ENCODE results near the gene OR4D2. TPM values are rescaled to one million over a fixed set of nuclear protein-coding genes. Genes with fewer than 3 reads are reported as not detected.

The OR4D2 gene
- total RNA-seq, 1 donor from 2014 or later: not detected

DNA sequence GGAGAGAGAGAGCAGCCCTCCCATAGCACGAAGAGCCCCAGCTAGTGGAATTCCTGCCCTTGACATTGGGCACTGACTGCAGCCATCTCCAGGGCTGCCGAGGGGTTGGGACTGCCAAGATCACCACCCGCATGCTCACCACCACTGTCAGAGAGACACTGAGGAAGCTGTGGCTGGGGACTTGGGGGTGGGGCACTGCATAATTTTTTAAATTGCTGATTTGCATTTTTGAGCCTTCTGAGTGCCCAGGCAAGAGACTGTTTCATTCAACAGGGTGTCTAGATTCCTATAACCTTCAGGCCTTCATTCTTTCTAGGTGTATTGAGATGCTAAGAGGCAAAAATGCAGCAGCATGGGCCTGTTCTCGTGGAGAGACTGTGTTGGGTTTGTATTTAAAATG lies 16.7 kb downstream of the OR4D2 start:
- Mint-ChIP-seq H3K4me3 (ENCODE audit: unreplicated experiment) (no peak overlapping the region), H3K4me1 (ENCODE audit: low read depth, unreplicated experiment) (no peaks in the 10 kb centered on the region), H3K36me3 (ENCODE audit: low read depth, unreplicated experiment) (no peaks in the 10 kb centered on the region), H3K9me3 (ENCODE audit: unreplicated experiment) (no peaks in the 10 kb centered on the region), H3K27me3 (ENCODE audit: low read depth, unreplicated experiment) (peaks cover 43% of the 10 kb centered on the region), H3K27ac (ENCODE audit: unreplicated experiment) (no peak overlapping the region)
- no peaks in the 10 kb centered on the region for H3K79me2 ChIP-seq (ENCODE audit: insufficient read depth, low read length)
- FAIRE-seq (no peak), DNase-seq (ENCODE audit: low read depth) (no peak)
- H3K4me3 ChIP-seq (ENCODE audit: insufficient read depth, low read depth, low read length): no peak overlapping the region
- H4K20me1 ChIP-seq (ENCODE audit: insufficient read depth, low read length): no peaks in the 10 kb centered on the region
- no peak overlapping the region for H3K9ac ChIP-seq (ENCODE audit: low read length)
- TF ChIP-seq EZH2 (IDR thresholded peaks at IDR 0.05; ENCODE audit: insufficient read depth, low read length) (no peak), CTCF (IDR thresholded peaks at IDR 0.05; ENCODE audit: insufficient read depth, low read depth, low read length) (no peak)
- H3K36me3 ChIP-seq (ENCODE audit: insufficient read depth, low read length): no peaks in the 10 kb centered on the region
- no peak overlapping the region for H2AFZ ChIP-seq (ENCODE audit: low read depth, low read length)
- no peaks in the 10 kb centered on the region for H3K9me3 ChIP-seq (ENCODE audit: insufficient read depth, low read depth, low read length)
- peaks cover 5% of the 10 kb centered on the region for H3K27me3 ChIP-seq (ENCODE audit: insufficient read depth, low read length)
- no peak overlapping the region for H3K4me2 ChIP-seq (ENCODE audit: low read length)
- no peak overlapping the region for H3K27ac ChIP-seq (ENCODE audit: low read depth, low read length)
- H3K4me1 ChIP-seq (ENCODE audit: insufficient read depth, low read length): peaks cover 7% of the 10 kb centered on the region

GRCh38 chr17:58184308-58184985 lies 17.7 kb downstream of the OR4D2 start:
- Histone ChIP-seq H3K4me2 (ENCODE audit: low read length) (no peak overlapping the region), H3K27ac (ENCODE audit: low read depth, low read length) (no peak overlapping the region), H3K9ac (ENCODE audit: low read length) (no peak overlapping the region), H3K4me3 (ENCODE audit: insufficient read depth, low read depth, low read length) (no peak overlapping the region), H3K27me3 (ENCODE audit: insufficient read depth, low read length) (peaks cover 5% of the 10 kb centered on the region), H3K9me3 (ENCODE audit: insufficient read depth, low read depth, low read length) (no peaks in the 10 kb centered on the region), H4K20me1 (ENCODE audit: insufficient read depth, low read length) (no peaks in the 10 kb centered on the region), H3K79me2 (ENCODE audit: insufficient read depth, low read length) (no peaks in the 10 kb centered on the region), H2AFZ (ENCODE audit: low read depth, low read length) (no peak overlapping the region), H3K36me3 (ENCODE audit: insufficient read depth, low read length) (no peaks in the 10 kb centered on the region), H3K4me1 (ENCODE audit: insufficient read depth, low read length) (peaks cover 8% of the 10 kb centered on the region)
- no peak overlapping the region for H3K27ac Mint-ChIP-seq (ENCODE audit: unreplicated experiment)
- TF ChIP-seq CTCF (IDR thresholded peaks at IDR 0.05; ENCODE audit: insufficient read depth, low read depth, low read length): no peak
- TF ChIP-seq EZH2 (IDR thresholded peaks at IDR 0.05; ENCODE audit: insufficient read depth, low read length): no peak
- no peak overlapping the region for H3K4me3 Mint-ChIP-seq (ENCODE audit: unreplicated experiment)
- H3K36me3 Mint-ChIP-seq (ENCODE audit: low read depth, unreplicated experiment): no peaks in the 10 kb centered on the region
- DNase-seq (ENCODE audit: low read depth): peak; percentile 81
- no peaks in the 10 kb centered on the region for H3K9me3 Mint-ChIP-seq (ENCODE audit: unreplicated experiment)
- no peak for FAIRE-seq
- no peaks in the 10 kb centered on the region for H3K4me1 Mint-ChIP-seq (ENCODE audit: low read depth, unreplicated experiment)
- peaks cover 34% of the 10 kb centered on the region for H3K27me3 Mint-ChIP-seq (ENCODE audit: low read depth, unreplicated experiment)

All from astrocyte (in vitro differentiated cells and primary cell).